Activated CD8-positive, alpha-beta memory T cell treated with anti-CD3 and anti-CD28 coated beads, Interleukin-2, amount 50 U/mL, for 24 hours (primary cell): Measurements from ENCODE around the gene GET4.
"Not testable (repeated sequence)": the region's sequence is repeated elsewhere in the genome, so short reads cannot be mapped to it uniquely, and the experiment has no call there.

ENCODE experiments used
- DNase-seq: peaks from one replicate; pipeline ENCODE4 v3.0.0-alpha.2; 2020; ENCODE audit errors: extremely low read depth

GET4 gene

DNA sequence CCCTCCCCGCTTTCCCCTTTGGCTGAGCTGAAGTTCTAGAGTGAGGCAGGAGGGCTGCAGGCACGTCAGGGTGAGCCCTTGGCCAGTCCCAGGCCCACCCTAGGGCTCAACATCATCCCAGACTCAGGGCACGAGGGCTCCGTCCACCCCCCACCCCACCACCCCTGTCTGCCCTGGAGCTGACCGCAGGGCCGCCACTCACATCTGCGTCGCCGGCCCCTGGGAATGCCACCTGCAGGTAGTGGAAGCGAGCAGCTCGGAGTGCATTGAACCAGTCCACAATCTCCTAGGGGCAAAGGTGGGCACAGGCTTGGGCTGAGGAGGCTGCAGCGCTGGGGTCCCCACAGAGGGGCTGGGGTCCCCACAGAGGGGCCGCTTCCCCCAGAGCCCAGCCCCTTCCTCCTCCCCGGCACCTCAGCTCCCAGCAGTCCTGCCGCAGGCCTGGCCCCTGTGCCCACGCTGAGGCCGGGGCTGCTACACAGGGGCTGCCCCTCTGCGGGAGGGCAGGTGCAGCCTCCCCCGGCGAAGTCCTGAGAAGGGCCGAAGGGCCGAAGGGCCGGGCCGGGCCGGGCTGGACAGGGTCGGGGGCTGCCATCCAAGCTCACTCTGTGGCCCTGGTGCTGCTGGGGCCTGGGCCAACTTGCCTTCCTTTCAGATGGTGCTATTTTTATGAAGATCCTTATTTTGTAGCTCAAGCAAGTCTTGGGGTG, 24.1 kb downstream of the GET4 start:
- no peak for DNase-seq

DNA sequence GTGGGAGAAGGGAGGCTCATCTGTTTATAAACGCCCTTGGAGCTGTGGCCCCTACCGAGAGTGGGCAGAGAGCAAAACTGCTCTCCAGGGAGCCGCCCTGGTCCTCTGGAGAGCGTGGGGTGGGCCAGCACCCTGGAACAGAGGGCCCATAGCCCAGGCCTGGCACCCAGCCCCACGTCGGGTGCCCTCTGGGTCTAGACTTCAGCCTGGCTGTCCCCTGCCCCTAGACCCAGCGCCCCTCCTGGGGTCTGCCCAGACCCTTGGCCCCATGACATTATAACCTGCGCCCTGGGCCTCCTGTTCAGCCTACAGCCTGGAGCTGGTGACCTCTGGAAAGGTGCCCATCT, 24.7 kb downstream of the GET4 start:
- no peak for DNase-seq

DNA sequence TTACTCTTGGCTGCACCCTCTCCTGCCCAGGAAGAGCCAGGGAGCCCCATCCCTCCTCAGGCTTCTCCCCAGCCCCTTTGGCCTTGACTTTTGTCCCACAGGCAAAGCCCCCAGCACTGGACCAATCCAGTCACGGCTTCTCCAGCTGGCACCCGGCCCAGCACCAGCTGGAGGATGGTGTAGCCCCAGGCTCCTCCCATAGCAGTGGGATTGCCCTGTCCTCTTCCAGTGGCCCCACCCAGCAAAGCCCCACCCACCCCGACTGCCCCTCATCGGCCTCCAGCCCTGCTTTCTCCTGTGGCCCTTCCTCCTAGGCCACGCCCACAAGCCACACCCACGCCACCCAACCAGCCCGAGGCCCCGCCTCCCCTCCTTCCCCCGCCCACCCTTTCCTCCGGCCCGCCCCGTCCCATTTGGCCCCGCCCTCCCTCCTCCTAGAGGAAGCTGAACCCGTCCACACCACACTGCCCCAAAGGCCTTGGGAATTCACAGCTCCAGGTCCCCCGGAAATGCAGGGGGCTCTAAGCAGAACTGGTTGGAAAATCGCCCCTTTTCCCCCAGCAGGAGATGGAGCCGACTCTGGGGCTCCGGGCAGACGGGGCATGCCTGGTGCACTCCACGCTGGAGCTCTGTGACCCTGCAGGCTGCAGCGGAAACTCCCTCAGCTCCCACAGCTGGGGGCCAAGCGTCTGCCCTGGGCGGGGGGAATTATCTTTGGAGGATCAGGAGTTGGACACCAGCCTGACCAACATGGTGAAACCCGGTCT, 25.2 kb downstream of the GET4 start:
- no peak for DNase-seq

DNA sequence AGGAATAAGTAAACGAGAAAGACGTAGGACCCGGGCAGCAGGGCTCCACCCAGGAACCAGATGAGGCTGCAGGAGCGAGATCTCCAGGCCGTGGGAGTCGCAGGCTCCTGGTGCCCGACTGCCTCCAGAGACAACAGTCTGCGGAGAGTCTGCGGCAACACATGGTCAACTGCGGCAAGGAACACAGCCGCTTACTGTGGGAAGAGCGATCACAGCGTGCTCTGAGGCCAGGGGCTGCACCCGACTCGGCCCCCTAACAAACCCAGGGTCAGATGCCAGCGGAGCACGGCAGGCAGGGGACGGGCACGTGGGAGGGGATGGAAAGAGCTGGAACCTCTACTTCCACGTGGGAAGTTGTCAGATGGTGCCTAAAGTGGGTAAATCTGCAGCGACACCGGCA, 26.6 kb downstream of the GET4 start:
- DNase-seq: no peak

DNA sequence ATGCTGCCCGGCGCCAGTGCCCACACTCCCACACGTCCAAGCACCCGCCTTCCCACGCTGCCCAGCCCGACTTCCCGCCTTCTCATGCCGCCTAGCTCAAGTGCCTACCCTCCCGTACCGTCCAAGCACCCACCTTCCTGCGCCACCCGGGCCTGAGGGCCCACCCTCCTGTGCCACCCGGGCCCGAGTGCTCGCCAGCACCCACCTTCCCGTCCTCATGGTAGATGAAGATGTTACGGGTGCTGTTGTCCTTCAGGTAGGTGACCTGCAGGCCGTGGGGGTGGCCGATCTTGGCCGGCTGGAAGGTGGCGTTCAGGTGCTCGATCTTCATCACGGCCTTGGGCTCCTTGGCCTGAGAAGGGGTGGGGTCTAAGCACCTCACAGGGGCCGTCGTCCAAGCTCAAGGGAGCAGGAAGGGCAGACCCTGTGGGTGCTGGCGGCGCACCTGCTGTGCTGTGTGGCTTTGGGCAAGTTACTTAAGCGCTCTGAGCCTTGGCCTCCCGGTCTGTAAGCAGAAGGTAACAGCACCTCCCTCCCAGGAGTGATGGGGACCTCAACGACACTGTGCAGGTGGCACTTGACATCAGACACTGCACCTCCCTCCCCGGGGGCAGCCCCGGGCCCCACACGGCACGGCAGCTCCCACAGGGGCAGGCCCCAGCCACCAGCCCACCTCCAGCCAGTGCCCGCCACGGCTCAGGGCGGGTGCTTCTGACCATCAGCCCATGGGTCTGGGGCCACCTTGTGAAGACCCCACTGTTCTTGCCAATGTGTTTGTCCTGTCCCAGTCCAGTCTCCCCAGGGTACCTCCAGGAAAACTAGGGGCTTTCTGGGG, 27.8 kb downstream of the GET4 start:
- no peak for DNase-seq

DNA sequence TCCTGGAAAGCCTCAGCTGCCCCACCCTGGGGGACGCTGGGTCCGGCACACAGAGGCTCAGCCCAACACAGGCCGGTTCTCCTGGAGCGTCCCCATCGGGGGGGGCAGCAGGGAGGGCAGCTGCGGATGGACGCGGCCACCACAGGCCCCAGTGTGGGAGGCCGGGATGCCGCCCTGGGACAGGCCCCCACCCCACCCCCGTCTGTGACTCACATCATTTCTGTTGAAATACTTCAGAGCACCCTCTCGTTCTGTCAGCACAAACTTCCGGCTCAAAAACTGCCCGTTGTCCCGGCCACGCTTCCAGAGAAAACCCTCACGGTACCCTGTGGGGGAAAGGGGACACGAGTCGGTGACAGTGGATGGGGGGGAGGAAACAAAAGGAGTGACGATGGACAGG, 28.5 kb downstream of the GET4 start:
- no peak for DNase-seq

DNA sequence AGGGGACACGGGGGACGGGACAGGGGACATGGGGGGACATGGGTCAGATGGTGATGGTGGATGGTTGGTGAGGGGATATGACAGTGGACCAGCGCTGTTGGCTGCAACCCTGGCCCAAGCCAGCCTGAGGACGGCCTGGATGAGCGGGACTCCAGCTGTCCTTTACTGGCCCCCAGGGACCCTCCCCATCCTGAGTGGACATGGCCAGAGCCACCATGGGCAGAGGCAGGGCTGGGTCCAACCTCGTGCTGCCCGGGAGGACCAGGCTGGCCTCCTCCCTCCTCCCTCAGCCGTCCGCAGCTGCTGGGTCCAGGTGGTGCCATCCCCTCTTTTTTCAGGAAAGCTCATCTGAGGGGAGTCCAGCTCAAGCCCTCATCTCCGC, 30.4 kb downstream of the GET4 start:
- no peak for DNase-seq

DNA sequence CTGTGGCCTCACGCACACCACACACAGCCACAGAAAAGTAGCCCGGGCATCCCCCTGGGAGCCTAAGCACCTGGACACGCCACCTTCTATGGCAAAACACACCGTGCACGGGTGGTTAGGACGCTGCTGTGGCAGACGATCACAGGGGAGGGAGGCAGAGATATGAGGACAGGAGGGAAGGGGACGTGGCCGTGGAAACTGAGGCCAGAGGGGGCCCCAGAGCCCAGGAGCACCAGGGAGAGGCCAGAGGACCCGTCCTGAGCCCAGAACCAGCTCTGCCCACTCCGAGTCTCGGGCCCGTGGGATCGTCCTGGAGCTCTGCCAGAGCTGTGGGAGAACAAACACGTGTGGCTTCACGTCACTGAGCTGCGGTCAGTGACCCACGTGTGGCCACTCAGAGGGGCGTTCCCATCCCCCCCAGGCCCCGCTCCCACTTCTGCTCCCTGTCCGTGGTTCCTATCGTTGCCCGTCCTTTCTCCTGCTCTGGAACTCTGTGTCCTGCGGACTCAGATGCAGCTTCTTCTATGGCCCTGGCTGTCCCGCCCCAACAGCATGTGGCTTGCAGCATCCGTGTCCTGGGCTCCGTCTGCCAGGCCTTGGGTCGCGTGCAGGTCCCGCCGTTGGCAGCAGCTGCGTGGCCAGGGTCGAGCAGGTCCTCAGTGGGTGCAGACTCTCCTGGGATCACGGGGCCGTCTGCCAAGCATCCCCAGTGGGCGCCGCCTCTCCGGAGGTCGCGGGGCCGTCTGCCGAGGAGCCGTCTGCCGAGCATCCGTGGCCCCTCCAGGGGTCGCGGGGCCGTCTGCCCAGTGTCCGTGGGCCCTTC, 31.0 kb downstream of the GET4 start:
- DNase-seq: no peak

DNA sequence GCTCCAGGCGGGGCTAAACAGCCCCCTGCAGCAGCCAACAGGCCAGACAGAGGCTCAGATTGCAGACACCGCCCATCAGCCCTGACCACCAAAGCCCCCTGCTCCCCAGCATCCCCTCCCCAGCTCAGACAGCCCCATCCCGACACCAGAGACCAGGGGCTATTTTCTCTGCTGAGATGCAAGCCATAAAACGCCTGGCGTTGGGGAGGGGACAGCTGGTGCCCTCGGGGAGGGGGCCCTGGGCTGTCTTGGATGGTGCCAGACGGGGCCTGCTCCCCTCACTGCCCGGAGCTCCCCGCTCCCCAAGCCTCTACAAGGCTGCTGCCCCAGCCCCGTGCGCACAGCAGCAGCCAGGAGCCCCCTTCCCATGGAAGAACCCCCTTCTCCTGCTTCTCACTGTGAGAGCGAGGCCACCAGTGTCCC, 31.8 kb downstream of the GET4 start:
- DNase-seq: no peak

DNA sequence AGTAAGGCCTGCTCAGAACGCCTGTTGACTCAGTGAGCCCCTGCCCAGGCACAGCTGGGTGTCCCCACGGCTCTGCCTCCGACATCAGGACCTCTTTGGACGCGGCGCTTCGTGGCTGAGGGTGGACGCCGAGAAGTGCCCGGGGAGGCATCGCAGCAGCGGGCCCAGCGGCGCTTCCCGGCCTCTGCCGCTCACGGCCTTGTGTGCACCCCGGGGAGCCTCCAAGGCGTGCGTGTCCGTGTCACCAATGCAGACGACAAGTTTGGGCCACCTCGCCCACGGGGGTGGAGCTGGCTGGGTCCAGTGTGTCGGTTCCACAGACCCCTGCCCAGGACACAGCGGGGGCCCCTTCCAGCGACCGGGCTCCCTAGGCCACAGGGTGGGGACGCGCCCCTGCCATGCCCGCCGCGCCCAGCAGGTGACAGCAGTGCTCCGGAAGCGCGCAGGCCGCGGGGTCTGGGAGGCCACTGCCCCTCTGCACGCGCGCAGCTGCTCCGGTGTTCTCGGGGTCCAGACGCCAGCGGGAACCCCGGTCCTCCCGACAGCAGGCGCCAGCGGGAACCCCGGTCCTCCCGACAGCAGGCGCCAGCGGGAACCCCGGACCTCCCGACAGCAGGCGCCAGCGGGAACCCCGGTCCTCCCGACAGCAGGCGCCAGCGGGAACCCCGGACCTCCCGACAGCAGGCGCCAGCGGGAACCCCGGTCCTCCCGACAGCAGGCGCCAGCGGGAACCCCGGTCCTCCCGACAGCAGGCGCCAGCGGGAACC, 32.4 kb downstream of the GET4 start:
- DNase-seq: not testable (repeated sequence)

DNA sequence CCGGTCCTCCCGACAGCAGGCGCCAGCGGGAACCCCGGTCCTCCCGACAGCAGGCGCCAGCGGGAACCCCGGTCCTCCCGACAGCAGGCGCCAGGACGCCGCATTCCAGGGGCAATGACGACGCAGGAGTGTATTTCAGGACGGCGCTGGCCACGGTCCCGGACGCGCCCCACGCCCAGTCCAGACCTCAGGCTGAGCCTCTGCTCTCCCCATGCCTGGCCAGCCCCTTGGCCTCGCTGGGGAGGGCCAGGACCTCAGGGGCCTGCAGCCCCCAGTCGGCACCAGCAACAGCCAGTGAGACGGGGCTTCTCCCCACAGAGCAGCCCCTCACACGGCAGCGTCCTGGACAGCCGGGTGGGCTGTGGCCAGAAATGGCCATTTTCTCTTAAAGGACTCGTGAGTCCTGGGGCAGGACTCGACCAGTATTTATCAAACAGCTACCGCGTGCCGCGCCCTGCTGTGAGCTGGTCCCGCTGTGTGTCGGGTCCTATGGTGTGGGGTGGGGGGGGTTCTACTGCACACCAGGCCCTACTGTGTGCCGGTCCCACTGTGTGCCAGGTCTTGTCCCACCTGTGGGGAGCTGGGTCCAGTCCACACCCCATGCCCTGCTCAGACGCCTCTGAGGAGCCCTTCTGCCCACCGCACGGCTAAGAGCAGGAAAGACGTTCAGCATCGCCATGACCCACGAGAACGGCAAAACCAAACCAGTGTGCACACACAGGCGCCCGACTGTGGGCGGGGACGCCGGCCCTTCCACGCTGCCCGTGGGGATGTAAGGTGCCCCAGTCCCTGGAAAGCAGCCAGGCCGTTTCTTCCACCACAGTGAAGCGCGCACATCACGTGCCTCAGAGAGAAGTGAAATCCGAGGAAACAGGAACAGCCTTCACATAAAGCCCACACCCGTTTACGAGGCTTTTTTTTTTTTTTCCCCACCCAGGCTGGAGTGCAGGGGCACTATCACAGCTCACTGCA, 33.3 kb downstream of the GET4 start:
- DNase-seq: no peak

DNA sequence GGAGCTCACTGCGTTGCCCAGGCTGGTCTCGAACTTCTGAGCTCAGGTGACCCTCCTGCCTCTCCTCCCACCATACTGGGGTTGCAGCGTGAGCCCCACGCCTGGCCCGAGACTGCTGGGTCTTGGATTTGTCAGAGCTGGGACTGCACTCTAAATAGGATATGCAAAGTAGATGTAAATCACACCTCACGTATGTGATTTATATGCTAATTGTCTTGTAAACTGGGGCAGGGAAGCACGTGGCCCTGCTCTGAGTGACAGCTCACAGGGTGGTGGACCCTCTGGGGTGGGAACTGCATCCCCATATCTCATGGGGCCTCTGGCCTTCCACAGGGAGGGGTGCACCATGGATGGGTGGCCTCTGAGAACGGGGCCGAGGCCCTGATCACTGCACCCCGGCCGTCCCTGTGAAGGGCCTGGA, 34.1 kb downstream of the GET4 start:
- DNase-seq: no peak

DNA sequence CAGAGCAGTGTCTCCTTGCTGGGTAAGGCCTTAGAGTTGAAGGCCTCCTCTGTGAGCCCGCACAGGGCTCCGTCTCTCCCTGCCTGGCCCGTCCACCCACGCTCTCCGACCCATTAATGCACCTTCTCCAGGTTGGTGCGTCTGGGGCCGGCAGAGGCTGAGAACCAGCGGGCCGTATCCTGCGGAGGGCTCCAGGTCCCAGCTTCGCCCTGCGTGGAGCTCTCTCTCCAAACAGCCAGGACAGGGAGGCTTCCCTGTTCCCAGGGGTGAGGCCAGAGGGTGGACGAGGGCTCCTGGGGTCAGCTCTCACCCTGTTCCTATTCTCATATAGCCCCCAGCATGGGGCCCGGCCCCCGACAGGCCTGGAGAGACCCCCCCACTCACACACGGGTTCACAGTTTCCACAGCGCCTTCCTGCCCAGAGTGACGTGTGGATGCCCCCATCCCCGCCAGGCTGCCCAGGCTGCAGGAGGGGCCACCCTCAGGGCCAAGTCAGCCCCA, 34.6 kb downstream of the GET4 start:
- no peak for DNase-seq

DNA sequence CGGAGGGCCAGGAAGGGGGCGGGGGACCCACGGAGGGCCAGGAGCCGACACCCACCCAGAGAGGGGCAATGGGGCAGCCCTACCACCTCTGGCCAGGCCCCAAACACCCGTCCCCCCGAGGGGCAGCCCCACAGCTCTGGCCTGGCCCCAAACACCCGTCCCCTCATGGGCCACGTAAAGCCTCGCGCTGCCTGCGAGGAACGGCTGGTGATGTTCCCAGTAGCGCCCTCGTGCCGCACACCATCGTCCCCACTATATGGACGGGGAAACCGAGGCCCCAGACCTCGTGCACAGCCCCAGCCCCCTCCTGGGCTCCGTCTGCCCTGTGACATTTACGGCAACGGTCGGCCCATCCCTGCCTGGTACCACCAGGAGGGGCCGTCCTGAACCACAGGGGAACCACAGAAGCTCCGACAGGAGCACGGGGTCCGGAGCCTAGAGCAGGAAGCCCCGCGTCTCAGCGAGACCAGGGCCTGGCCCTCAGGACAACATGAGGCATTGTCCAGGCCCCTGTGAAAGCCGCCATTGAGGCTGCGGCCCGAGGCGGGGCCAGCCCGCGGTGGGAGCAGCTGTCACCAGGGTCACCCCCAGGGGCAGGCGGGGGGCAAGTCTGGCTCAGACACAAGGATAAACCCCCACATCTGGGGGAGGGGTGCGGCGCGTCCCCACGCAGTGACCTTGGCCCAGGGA, 35.6 kb downstream of the GET4 start:
- no peak for DNase-seq

DNA sequence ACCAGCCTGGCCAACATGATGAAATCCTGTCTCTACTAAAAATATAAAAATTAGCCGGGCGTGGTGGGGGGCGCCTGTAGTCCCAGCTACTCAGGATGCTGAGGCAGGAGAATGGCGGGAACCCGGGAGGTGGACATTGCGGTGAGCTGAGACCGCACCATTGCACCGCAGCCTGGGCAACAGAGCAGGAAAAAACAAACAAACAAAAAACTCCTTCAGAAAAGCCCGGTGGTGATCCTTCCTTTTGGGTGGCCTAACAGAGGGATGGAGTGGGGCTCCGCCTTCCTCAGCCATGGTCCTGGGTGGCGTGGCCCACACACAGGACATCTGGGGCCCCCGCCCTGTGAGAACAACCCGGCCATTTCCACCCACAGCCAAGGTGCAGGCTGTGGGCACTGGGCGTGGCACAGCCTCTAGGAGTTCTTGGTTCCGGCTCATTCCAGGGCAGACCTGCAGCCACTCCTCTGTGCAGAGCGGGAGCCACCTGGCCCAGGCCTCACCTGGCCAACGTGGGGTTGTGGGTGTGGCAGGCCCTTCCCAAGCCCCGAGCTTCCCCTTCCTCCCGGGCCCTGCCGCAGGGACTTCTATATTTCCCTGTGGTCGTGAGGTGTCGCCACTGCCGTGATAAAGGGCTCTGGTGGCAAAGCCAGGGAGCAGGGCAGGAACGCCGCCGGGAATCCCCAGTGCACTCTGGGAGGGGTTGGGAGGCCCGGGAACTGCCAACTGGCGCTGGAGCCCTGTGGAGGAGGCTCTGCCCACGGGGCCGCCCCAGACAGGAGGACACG, 37.6 kb downstream of the GET4 start:
- no peak for DNase-seq

DNA sequence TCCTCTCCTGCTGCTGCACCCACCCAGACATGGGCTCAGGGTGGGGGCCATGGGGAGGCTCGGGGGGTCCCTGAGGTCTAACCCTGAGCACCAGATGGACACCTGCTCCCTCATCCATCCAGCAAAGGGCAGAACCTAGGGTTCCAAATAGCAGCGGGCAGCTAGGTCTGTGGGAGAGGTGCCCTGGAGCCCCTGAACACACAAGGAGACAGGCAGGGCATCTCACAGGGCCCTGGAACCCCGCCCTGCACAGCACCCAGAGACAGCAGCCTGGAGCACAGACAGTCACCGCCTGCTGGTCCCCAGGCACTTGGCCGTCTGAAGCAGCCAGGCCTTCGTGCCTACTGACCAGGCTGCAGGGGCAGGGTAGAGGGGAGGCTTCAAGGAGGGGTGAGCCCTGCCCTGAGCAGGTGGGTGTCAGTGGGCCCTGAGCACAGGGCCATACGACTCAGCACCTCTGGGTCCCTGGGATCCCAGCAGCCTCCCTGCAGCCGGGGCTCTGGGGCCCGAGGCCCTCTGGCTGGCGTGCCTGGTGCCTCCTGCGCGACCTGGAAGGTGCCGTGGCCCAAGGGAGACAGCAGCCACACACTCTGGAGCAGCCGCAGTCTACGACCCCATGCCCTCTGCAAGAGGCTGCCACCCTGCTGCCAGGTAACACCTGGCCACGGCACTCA, 38.3 kb downstream of the GET4 start:
- DNase-seq: no peak

DNA sequence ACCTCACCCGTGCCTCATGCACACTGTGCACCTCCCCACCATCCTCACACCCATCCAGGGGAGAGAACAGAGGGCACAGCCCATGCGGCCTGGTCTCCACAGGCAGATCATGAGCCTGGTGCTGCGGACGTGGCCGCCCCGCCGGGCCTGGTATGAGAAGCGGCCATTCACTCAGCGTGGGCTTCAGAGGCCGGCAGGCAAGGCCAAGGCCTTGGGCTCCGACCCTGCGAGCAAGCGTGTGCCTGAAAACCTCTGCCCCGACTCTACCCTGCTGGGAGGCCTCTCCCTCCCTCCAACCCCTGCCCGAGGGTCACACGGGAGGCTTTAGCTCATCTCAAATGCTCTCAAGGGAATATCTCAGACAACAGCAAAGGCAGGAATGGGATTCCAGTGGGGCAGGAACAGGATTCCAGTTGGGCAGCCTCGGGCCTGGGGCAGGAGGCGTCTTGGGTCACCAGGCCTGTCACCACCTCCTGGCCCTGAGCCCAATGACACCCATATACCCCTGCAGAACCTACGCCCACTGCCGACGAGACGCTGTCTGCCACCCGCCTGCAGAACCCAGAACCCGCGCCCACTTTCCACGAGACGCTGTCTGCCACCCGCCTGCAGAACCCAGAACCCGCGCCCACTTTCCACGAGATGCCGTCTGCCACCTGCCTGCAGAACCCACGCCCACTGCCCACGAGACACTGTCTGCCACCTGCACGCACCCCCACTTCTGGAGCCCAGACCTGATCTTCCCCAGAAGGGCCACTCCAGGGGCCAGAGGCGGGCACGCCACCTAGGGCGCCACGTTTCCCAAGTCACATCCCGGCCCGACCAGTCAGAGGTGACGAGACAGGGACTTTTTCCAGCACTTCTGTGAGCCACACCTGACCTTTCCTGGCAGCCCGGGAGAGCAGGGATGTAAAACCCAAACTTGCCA, 39.2 kb downstream of the GET4 start:
- DNase-seq: no peak
